ENCODE measurements around the gene ALG12. TPM values are rescaled to one million over a fixed set of nuclear protein-coding genes. Genes with fewer than 3 reads are reported as not detected.

Gene ALG12
- total RNA-seq, 1 donor from 2014 or later: 9.9 TPM

GRCh38 chr22:49884075-49884474 is 34.2 kb downstream of the ALG12 start:
- no peak overlapping the region for H3K4me3 ChIP-seq (ENCODE audit: low read length in 3 of 3)
- H3K9ac ChIP-seq (ENCODE audit: low read depth in 1 of 3, low read length in 3 of 3): no peak overlapping the region
- H3K9me3 ChIP-seq (ENCODE audit: control insufficient read depth in 3 of 3, low read length in 3 of 3): no peaks in the 10 kb centered on the region
- no peaks in the 10 kb centered on the region for H3K27me3 ChIP-seq (ENCODE audit: control insufficient read depth in 3 of 3, insufficient read depth in 3 of 3, low read length in 3 of 3)
- no peak overlapping the region for H3K27ac ChIP-seq (ENCODE audit: low read depth, low read length)
- H3K4me1 ChIP-seq (ENCODE audit: control insufficient read depth in 3 of 3, insufficient read depth in 3 of 3, low read length in 3 of 3): no peaks in the 10 kb centered on the region
- peaks cover 20 to 30% (median 28%) of the 10 kb centered on the region in 3 donors for H3K36me3 ChIP-seq (ENCODE audit: control insufficient read depth in 3 of 3, insufficient read depth in 3 of 3, low read length in 3 of 3)

GRCh38 chr22:49883294-49883640 is 35.0 kb downstream of the ALG12 start:
- H3K9me3 ChIP-seq (ENCODE audit: control insufficient read depth in 3 of 3, low read length in 3 of 3): no peaks in the 10 kb centered on the region
- H3K4me3 ChIP-seq (ENCODE audit: low read length in 3 of 3): no peak overlapping the region
- no peak overlapping the region for H3K27ac ChIP-seq (ENCODE audit: low read depth, low read length)
- no peak overlapping the region for H3K9ac ChIP-seq (ENCODE audit: low read depth in 1 of 3, low read length in 3 of 3)
- H3K27me3 ChIP-seq (ENCODE audit: control insufficient read depth in 3 of 3, insufficient read depth in 3 of 3, low read length in 3 of 3): no peaks in the 10 kb centered on the region
- no peaks in the 10 kb centered on the region for H3K4me1 ChIP-seq (ENCODE audit: control insufficient read depth in 3 of 3, insufficient read depth in 3 of 3, low read length in 3 of 3)
- H3K36me3 ChIP-seq (ENCODE audit: control insufficient read depth in 3 of 3, insufficient read depth in 3 of 3, low read length in 3 of 3): peaks cover 20 to 30% (median 27%) of the 10 kb centered on the region in 3 donors

GRCh38 chr22:49882519-49883293 is 35.5 kb downstream of the ALG12 start:
- H3K27ac ChIP-seq (ENCODE audit: low read depth, low read length): no peak overlapping the region
- no peak overlapping the region for H3K4me3 ChIP-seq (ENCODE audit: low read length in 3 of 3)
- no peaks in the 10 kb centered on the region for H3K27me3 ChIP-seq (ENCODE audit: control insufficient read depth in 3 of 3, insufficient read depth in 3 of 3, low read length in 3 of 3)
- H3K9me3 ChIP-seq (ENCODE audit: control insufficient read depth in 3 of 3, low read length in 3 of 3): no peaks in the 10 kb centered on the region
- H3K4me1 ChIP-seq (ENCODE audit: control insufficient read depth in 3 of 3, insufficient read depth in 3 of 3, low read length in 3 of 3): no peaks in the 10 kb centered on the region
- no peak overlapping the region for H3K9ac ChIP-seq (ENCODE audit: low read depth in 1 of 3, low read length in 3 of 3)
- peaks cover 20 to 30% (median 27%) of the 10 kb centered on the region in 3 donors for H3K36me3 ChIP-seq (ENCODE audit: control insufficient read depth in 3 of 3, insufficient read depth in 3 of 3, low read length in 3 of 3)

- no peaks in the 10 kb centered on the region for H3K9me3 ChIP-seq (ENCODE audit: control insufficient read depth in 3 of 3, low read length in 3 of 3)
- no peak overlapping the region for H3K4me3 ChIP-seq (ENCODE audit: low read length in 3 of 3)
- H3K4me1 ChIP-seq (ENCODE audit: control insufficient read depth in 3 of 3, insufficient read depth in 3 of 3, low read length in 3 of 3): no peaks in the 10 kb centered on the region
- H3K27ac ChIP-seq (ENCODE audit: low read depth, low read length): no peak overlapping the region
- no peak overlapping the region for H3K9ac ChIP-seq (ENCODE audit: low read depth in 1 of 3, low read length in 3 of 3)
- no peaks in the 10 kb centered on the region for H3K27me3 ChIP-seq (ENCODE audit: control insufficient read depth in 3 of 3, insufficient read depth in 3 of 3, low read length in 3 of 3)
- H3K36me3 ChIP-seq (ENCODE audit: control insufficient read depth in 3 of 3, insufficient read depth in 3 of 3, low read length in 3 of 3): peaks cover 17 to 29% (median 29%) of the 10 kb centered on the region in 3 donors
Observed at GRCh38 chr22:49881856-49882255, 36.4 kb downstream of the ALG12 start.

- Histone ChIP-seq H3K4me1 (ENCODE audit: control insufficient read depth in 3 of 3, insufficient read depth in 3 of 3, low read length in 3 of 3) (no peaks in the 10 kb centered on the region), H3K27me3 (ENCODE audit: control insufficient read depth in 3 of 3, insufficient read depth in 3 of 3, low read length in 3 of 3) (no peaks in the 10 kb centered on the region), H3K9ac (ENCODE audit: low read depth in 1 of 3, low read length in 3 of 3) (no peak overlapping the region), H3K27ac (ENCODE audit: low read depth, low read length) (no peak overlapping the region), H3K4me3 (ENCODE audit: low read length in 3 of 3) (no peak overlapping the region), H3K36me3 (ENCODE audit: control insufficient read depth in 3 of 3, insufficient read depth in 3 of 3, low read length in 3 of 3) (peaks cover under 1 to 17% (median 16%) of the 10 kb centered on the region in 3 donors), H3K9me3 (ENCODE audit: control insufficient read depth in 3 of 3, low read length in 3 of 3) (no peaks in the 10 kb centered on the region)
Observed at GRCh38 chr22:49880281-49880680, 38.0 kb downstream of the ALG12 start.

- Histone ChIP-seq H3K4me3 (ENCODE audit: low read length in 3 of 3) (no peak overlapping the region), H3K9ac (ENCODE audit: low read depth in 1 of 3, low read length in 3 of 3) (no peak overlapping the region), H3K9me3 (ENCODE audit: control insufficient read depth in 3 of 3, low read length in 3 of 3) (no peaks in the 10 kb centered on the region), H3K36me3 (ENCODE audit: control insufficient read depth in 3 of 3, insufficient read depth in 3 of 3, low read length in 3 of 3) (peaks cover 0 to 17% (median 14%) of the 10 kb centered on the region in 3 donors), H3K4me1 (ENCODE audit: control insufficient read depth in 3 of 3, insufficient read depth in 3 of 3, low read length in 3 of 3) (no peaks in the 10 kb centered on the region), H3K27me3 (ENCODE audit: control insufficient read depth in 3 of 3, insufficient read depth in 3 of 3, low read length in 3 of 3) (no peaks in the 10 kb centered on the region), H3K27ac (ENCODE audit: low read depth, low read length) (no peak overlapping the region)
Observed at GRCh38 chr22:49879871-49880270, 38.4 kb downstream of the ALG12 start.

GRCh38 chr22:49878206-49878605 is 40.0 kb downstream of the ALG12 start:
- Histone ChIP-seq H3K4me3 (ENCODE audit: low read length in 3 of 3) (no peak overlapping the region), H3K36me3 (ENCODE audit: control insufficient read depth in 3 of 3, insufficient read depth in 3 of 3, low read length in 3 of 3) (peaks cover 0 to 5% (median 2%) of the 10 kb centered on the region in 3 donors), H3K27ac (ENCODE audit: low read depth, low read length) (no peak overlapping the region), H3K4me1 (ENCODE audit: control insufficient read depth in 3 of 3, insufficient read depth in 3 of 3, low read length in 3 of 3) (no peaks in the 10 kb centered on the region), H3K27me3 (ENCODE audit: control insufficient read depth in 3 of 3, insufficient read depth in 3 of 3, low read length in 3 of 3) (no peaks in the 10 kb centered on the region), H3K9ac (ENCODE audit: low read depth in 1 of 3, low read length in 3 of 3) (no peak overlapping the region), H3K9me3 (ENCODE audit: control insufficient read depth in 3 of 3, low read length in 3 of 3) (peaks cover 0 to 2% (median 0%) of the 10 kb centered on the region in 3 donors)

- Histone ChIP-seq H3K36me3 (ENCODE audit: control insufficient read depth in 3 of 3, insufficient read depth in 3 of 3, low read length in 3 of 3) (peaks cover 0 to 5% (median 2%) of the 10 kb centered on the region in 3 donors), H3K27me3 (ENCODE audit: control insufficient read depth in 3 of 3, insufficient read depth in 3 of 3, low read length in 3 of 3) (no peaks in the 10 kb centered on the region), H3K4me1 (ENCODE audit: control insufficient read depth in 3 of 3, insufficient read depth in 3 of 3, low read length in 3 of 3) (no peaks in the 10 kb centered on the region), H3K9me3 (ENCODE audit: control insufficient read depth in 3 of 3, low read length in 3 of 3) (peaks cover 0 to 2% (median 0%) of the 10 kb centered on the region in 3 donors), H3K27ac (ENCODE audit: low read depth, low read length) (no peak overlapping the region), H3K4me3 (ENCODE audit: low read length in 3 of 3) (no peak overlapping the region), H3K9ac (ENCODE audit: low read depth in 1 of 3, low read length in 3 of 3) (no peak overlapping the region)
Observed at GRCh38 chr22:49877642-49878041, 40.6 kb downstream of the ALG12 start.

GRCh38 chr22:49873228-49873940 is 44.9 kb downstream of the ALG12 start:
- Histone ChIP-seq H3K4me3 (ENCODE audit: low read length in 3 of 3) (no peak overlapping the region), H3K27me3 (ENCODE audit: control insufficient read depth in 3 of 3, insufficient read depth in 3 of 3, low read length in 3 of 3) (no peaks in the 10 kb centered on the region), H3K9ac (ENCODE audit: low read depth in 1 of 3, low read length in 3 of 3) (no peak overlapping the region), H3K36me3 (ENCODE audit: control insufficient read depth in 3 of 3, insufficient read depth in 3 of 3, low read length in 3 of 3) (peaks cover 0 to 2% (median 2%) of the 10 kb centered on the region in 3 donors), H3K4me1 (ENCODE audit: control insufficient read depth in 3 of 3, insufficient read depth in 3 of 3, low read length in 3 of 3) (no peaks in the 10 kb centered on the region), H3K9me3 (ENCODE audit: control insufficient read depth in 3 of 3, low read length in 3 of 3) (peaks cover 0 to 6% (median 6%) of the 10 kb centered on the region in 3 donors), H3K27ac (ENCODE audit: low read depth, low read length) (no peak overlapping the region)

- no peak overlapping the region for H3K27ac ChIP-seq (ENCODE audit: low read depth, low read length)
- no peak overlapping the region for H3K9ac ChIP-seq (ENCODE audit: low read depth in 1 of 3, low read length in 3 of 3)
- no peaks in the 10 kb centered on the region for H3K4me1 ChIP-seq (ENCODE audit: control insufficient read depth in 3 of 3, insufficient read depth in 3 of 3, low read length in 3 of 3)
- H3K36me3 ChIP-seq (ENCODE audit: control insufficient read depth in 3 of 3, insufficient read depth in 3 of 3, low read length in 3 of 3): peaks cover 0 to 3% (median 2%) of the 10 kb centered on the region in 3 donors
- H3K27me3 ChIP-seq (ENCODE audit: control insufficient read depth in 3 of 3, insufficient read depth in 3 of 3, low read length in 3 of 3): no peaks in the 10 kb centered on the region
- H3K9me3 ChIP-seq (ENCODE audit: control insufficient read depth in 3 of 3, low read length in 3 of 3): peaks cover 0 to 6% (median 6%) of the 10 kb centered on the region in 3 donors
- no peak overlapping the region for H3K4me3 ChIP-seq (ENCODE audit: low read length in 3 of 3)
Observed at GRCh38 chr22:49872347-49872746, 45.9 kb downstream of the ALG12 start.
